Right lobe of liver (tissue), 4 donors: ENCODE results near the gene ACTR6.

Source experiments
- POLR2A ChIP-seq: fragments of 450-650 bp; IDR thresholded peaks from one replicate; pipeline ENCODE4 v1.6.1; 2017; ENCODE audit warnings: antibody characterized with exemption, mild to moderate bottlenecking
- TF ChIP-seq, protein P1 (sequence below), 4 donors: fragments of 200-600 bp in 3 of 4; fragments of 450-650 bp in 1 of 4; IDR thresholded peaks; one replicate each; pipeline versions ENCODE4 v1.5.1 to v1.8.0; 2016 to 2022; ENCODE audit warnings: antibody characterized with exemption in 4 of 4, mild to moderate bottlenecking in 2 of 4
- donor health status: DM: no; HTN: no; CAD: no.
- donor health status: DM: no; HTN: no; CAD: no.
- donor health status: DM: no; HTN: yes; CAD: no.

DNA sequence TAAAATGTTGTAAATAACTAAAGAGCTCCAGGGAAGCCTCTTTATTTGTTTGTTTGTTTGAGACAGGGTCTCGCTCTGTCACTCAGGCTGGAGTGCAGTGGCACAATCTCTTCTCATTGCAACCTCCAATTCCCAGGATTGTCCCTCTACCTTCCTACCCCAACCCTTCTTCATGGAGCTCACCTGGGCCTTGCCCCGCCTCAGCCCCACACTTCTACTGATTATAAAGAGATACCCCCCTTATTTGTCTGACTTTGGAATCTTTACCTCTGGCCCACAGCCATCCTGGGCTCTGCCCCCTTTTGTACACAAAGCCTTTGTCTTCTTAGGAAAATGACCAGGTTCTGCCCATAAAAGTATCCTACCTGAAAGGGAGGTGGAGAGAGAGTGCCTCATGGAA, 48.8 kb upstream of the ACTR6 start:
- no peak for TF ChIP-seq POLR2A
- TF ChIP-seq, protein P1, sequence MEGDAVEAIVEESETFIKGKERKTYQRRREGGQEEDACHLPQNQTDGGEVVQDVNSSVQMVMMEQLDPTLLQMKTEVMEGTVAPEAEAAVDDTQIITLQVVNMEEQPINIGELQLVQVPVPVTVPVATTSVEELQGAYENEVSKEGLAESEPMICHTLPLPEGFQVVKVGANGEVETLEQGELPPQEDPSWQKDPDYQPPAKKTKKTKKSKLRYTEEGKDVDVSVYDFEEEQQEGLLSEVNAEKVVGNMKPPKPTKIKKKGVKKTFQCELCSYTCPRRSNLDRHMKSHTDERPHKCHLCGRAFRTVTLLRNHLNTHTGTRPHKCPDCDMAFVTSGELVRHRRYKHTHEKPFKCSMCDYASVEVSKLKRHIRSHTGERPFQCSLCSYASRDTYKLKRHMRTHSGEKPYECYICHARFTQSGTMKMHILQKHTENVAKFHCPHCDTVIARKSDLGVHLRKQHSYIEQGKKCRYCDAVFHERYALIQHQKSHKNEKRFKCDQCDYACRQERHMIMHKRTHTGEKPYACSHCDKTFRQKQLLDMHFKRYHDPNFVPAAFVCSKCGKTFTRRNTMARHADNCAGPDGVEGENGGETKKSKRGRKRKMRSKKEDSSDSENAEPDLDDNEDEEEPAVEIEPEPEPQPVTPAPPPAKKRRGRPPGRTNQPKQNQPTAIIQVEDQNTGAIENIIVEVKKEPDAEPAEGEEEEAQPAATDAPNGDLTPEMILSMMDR (IDR thresholded peaks at IDR 0.05): no peak
